SK-N-MC (cell line): ENCODE results near the gene FRMD4A.

Experiments
- EZH2 ChIP-seq: fragments of 200-600 bp; sonication (generic); IDR thresholded peaks from one replicate; pipeline ENCODE4 v1.6.1; 2017; ENCODE audit warnings: antibody characterized with exemption
- FOXP2 ChIP-seq: optimal IDR thresholded peaks from 2 replicates; pipeline ENCODE3; 2011; ENCODE audit warnings: mild to moderate bottlenecking, moderate library complexity; ENCODE audit not compliant: insufficient read depth; ENCODE audit errors: extremely low read length, control extremely low read depth
- POLR2AphosphoS5 ChIP-seq: IDR thresholded peaks from 2 replicates; pipeline ENCODE4 v1.6.1; 2012; ENCODE audit warnings: mild to moderate bottlenecking, low read depth, low read length, borderline replicate concordance

DNA sequence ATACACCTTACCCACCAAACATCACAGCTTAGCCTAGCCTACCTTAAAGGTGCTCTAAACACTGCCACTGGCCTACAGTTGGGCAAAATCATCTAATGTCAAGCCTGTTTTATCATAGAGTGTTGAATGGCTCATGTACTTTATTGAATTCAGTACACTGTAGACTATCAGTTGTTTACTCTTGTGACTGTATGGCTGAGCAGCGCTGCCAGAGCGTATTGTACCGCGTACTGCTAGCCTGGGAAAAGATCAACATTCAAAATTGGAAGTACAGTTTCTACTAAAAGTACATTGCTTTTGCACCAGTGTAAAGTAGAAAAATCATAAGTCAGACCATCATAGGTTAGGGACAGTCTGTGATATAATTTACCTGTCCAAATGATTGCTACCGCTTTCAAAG, 517.2 kb downstream of the FRMD4A start:
- no peak for TF ChIP-seq EZH2
- no peak for TF ChIP-seq FOXP2
- no peak for TF ChIP-seq POLR2AphosphoS5
